Thyroid gland (tissue), 4 donors: ENCODE data around the gene FER1L5. TPM values are rescaled to one million over a fixed set of nuclear protein-coding genes. Genes with fewer than 3 reads are reported as not detected.

ENCODE experiments used
- DNase-seq, 2 donors: peaks; one replicate each; pipeline ENCODE4 v3.0.0-alpha.2; 2019
- H3K27ac ChIP-seq, 3 donors: fragments of 200-600 bp; sonication (generic); 1 replicate in 2 of 3; 2 replicates in 1 of 3; pipeline ENCODE4 v1.5.1; 2016 to 2019; ENCODE audit warnings: mild to moderate bottlenecking in 1 of 3, moderate library complexity in 1 of 3
- H3K27me3 ChIP-seq: fragments of 200-600 bp; sonication (generic); one replicate; pipeline ENCODE4 v1.5.1; 2019
- H3K36me3 ChIP-seq, 2 donors: fragments of 200-600 bp; sonication (generic); one replicate each; pipeline ENCODE4 v1.5.1; 2016 to 2019
- H3K4me1 ChIP-seq, 2 donors: fragments of 200-600 bp; sonication (generic); one replicate each; pipeline ENCODE4 v1.5.1; 2017 to 2019
- H3K4me3 ChIP-seq, 3 donors: fragments of 200-600 bp; sonication (generic); replicated peaks in 1 of 3; 1 replicate in 2 of 3; 2 replicates in 1 of 3; pipeline ENCODE4 v1.5.1; 2016; ENCODE audit warnings: mild to moderate bottlenecking in 1 of 3
- H3K9me3 ChIP-seq: fragments of 200-600 bp; sonication (generic); one replicate; pipeline ENCODE4 v1.5.1; 2017
- POLR2A ChIP-seq, 2 donors: fragments of 450-650 bp; IDR thresholded peaks; one replicate each; pipeline ENCODE4 v1.6.1; 2017; ENCODE audit warnings: antibody characterized with exemption in 2 of 2, mild to moderate bottlenecking in 2 of 2, moderate library complexity in 1 of 2
- WGBS, 2 donors: methylation state at CpG; one replicate each; pipeline ENCODE4 v1.1.5; 2017; 5-methylcytosine and 5-hydroxymethylcytosine counted together
- intact Hi-C: fragments of 100-400 bp; cut with DNase I; formaldehyde crosslinking; loops from one replicate; pipeline ENCODE4 v1.15.1; 2023
- total RNA-seq, 4 donors: library from RNA; depleted of rRNA; stranded (reverse); fragments of >200 nt; gene quantifications; one replicate each; pipeline ENCODE4 v1.2.3, GENCODE V29; 2016
- TF ChIP-seq, protein P1 (sequence below), 6 experiments: fragments of 200-600 bp in 3 of 6; fragments of 450-650 bp in 3 of 6; sonication (generic) in 3 of 6; IDR thresholded peaks; one replicate each; pipeline ENCODE4 v1.5.1; 2016 to 2019; ENCODE audit warnings: antibody characterized with exemption in 6 of 6, mild to moderate bottlenecking in 2 of 6, inconsistent platforms in 1 of 6, moderate library complexity in 1 of 6

FER1L5 gene
- total RNA-seq, 4 donors from 2014 or later, result 0.11 to 1.5 (median 0.34) TPM

DNA sequence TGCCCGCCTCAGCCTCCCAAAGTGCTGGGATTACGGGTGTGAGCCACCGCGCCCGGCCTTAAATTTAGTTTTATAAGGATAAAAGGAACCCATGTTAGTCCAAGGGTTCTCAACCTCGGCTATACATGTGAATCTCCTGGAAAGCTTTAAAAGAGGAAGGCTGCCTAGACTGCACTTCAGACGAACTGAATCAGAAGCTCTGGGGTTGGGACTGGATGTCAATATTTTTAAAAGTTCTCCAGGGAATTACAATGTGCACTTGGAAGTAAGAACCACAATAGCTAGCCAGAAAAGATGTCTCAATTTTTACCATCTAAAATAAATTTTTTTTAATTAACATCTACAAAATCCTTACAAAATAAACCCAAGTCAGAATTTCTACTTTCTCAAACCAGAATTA, 87.2 kb downstream of the FER1L5 start:
- no peak overlapping the region for H3K4me3 ChIP-seq
- no peak for TF ChIP-seq POLR2A (IDR thresholded peaks at IDR 0.05)
- TF ChIP-seq, protein P1, sequence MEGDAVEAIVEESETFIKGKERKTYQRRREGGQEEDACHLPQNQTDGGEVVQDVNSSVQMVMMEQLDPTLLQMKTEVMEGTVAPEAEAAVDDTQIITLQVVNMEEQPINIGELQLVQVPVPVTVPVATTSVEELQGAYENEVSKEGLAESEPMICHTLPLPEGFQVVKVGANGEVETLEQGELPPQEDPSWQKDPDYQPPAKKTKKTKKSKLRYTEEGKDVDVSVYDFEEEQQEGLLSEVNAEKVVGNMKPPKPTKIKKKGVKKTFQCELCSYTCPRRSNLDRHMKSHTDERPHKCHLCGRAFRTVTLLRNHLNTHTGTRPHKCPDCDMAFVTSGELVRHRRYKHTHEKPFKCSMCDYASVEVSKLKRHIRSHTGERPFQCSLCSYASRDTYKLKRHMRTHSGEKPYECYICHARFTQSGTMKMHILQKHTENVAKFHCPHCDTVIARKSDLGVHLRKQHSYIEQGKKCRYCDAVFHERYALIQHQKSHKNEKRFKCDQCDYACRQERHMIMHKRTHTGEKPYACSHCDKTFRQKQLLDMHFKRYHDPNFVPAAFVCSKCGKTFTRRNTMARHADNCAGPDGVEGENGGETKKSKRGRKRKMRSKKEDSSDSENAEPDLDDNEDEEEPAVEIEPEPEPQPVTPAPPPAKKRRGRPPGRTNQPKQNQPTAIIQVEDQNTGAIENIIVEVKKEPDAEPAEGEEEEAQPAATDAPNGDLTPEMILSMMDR (IDR thresholded peaks at IDR 0.05), result no peak
- intact Hi-C loops, result no loop called here
- 87 to 91% methylated on average over 7 of the region's 7 CpGs for WGBS, 2 donors
- no peaks in the 10 kb centered on the region for H3K27me3 ChIP-seq
- no peak overlapping the region for H3K27ac ChIP-seq
- peaks cover 7 to 8% of the 10 kb centered on the region in 2 donors for H3K4me1 ChIP-seq
- peaks cover 53 to 54% of the 10 kb centered on the region in 2 donors for H3K36me3 ChIP-seq
- DNase-seq, result no peak
- H3K9me3 ChIP-seq, result no peaks in the 10 kb centered on the region

DNA sequence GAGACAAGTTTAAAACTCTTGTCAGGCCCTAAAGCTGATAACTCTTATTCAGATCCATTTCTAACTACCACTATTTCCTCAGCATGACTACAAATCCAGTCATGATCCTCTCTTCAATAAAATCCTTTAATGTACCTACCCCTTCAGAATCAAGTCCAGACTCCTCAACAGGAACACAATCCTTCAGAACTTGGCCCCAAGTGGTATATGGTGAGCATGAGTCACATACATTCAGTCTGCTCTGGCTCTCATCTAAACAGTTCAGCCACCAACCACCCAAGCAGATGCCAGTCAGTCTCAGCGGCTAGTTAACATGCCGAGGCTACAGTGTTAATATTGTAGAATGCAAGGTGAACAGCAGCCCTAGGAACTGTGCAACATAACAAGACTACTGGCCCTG, 87.6 kb downstream of the FER1L5 start:
- Histone ChIP-seq H3K27ac (peak overlapping the region in 1 of 3 donors; percentile 14), H3K9me3 (no peaks in the 10 kb centered on the region), H3K36me3 (peaks cover 53 to 54% of the 10 kb centered on the region in 2 donors), H3K4me1 (peaks cover 12 to 13% of the 10 kb centered on the region in 2 donors), H3K4me3 (no peak overlapping the region), H3K27me3 (no peaks in the 10 kb centered on the region)
- no peak for DNase-seq
- intact Hi-C loops, result no loop called here
- TF ChIP-seq, protein P1 (IDR thresholded peaks at IDR 0.05), result no peak
- no peak for TF ChIP-seq POLR2A (IDR thresholded peaks at IDR 0.05)
- WGBS, 2 donors, result 94% methylated on average over 2 of the region's 2 CpGs

DNA sequence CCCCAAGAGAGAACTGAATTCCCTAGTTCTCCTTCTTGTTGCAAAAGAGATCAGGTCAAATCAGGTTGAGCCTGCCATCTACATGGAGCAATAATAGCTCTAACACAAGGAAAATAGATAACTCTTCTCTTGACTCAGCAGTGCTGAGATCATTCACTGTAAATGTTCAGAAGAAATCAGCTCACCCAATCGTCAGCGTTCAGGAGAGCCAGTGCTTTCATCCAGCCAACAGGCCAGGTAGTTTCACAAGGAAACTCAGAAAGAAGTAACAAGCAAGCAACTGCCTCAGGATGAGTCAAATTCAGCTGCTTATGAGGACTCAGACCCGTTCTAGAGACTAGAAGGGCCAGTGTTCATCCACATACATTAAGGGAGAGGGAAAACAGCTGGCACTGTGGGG, 91.4 kb downstream of the FER1L5 start:
- no peaks in the 10 kb centered on the region for H3K27me3 ChIP-seq
- 53 to 64% methylated on average over 3 of the region's 3 CpGs for WGBS, 2 donors
- peak overlapping the region in 1 of 3 donors; percentile 10 for H3K27ac ChIP-seq
- H3K4me1 ChIP-seq, result peaks cover 29 to 38% of the 10 kb centered on the region in 2 donors
- H3K9me3 ChIP-seq, result no peaks in the 10 kb centered on the region
- intact Hi-C loops, result no loop called here
- no peak for TF ChIP-seq POLR2A (IDR thresholded peaks at IDR 0.05)
- TF ChIP-seq, protein P1 (IDR thresholded peaks at IDR 0.05), result no peak
- peaks cover 34 to 39% of the 10 kb centered on the region in 2 donors for H3K36me3 ChIP-seq
- no peak for DNase-seq
- no peak overlapping the region for H3K4me3 ChIP-seq

DNA sequence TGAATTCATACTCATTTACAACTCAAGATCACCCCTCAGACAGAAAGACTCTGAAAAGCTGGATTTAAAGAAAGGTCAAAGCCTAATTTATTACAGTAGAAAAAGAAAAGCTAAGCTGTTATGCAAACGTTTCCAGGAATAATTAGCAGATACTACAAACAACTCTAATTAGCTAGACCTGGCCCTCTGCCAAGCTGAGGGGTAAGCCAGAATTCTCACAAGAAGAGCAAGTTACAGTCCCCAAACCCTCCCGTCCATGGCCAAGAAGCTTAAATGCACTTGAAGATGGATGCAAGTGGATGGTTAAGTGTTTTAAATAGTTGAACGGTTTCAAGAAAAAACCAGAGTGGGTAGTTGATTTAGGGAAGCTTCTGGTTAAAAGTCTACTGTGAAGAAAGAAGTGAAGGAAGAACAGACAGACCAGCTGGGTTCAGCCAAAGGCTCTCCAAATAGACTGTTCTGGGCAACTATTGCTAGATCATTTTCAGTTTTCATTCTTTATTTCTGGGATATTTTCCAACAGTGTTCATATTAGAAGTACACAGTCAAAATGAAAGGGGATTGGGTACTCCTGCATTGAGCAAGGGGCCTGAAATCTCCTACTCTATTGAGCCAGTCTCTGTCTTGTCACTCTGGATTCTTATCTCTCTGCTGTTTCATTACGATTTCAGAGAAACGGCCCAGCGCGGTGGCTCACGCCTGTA, 92.5 kb downstream of the FER1L5 start:
- H3K9me3 ChIP-seq, result no peaks in the 10 kb centered on the region
- DNase-seq, result peak; percentile 58
- WGBS, 2 donors, result 36 to 46% methylated on average over 8 of the region's 8 CpGs
- H3K36me3 ChIP-seq, result peaks cover 34 to 39% of the 10 kb centered on the region in 2 donors
- H3K27me3 ChIP-seq, result no peaks in the 10 kb centered on the region
- TF ChIP-seq POLR2A (IDR thresholded peaks at IDR 0.05), result no peak
- TF ChIP-seq, protein P1 (IDR thresholded peaks at IDR 0.05), result peak in 1 of 6 experiments; percentile 8
- H3K4me1 ChIP-seq, result peaks cover 33 to 42% of the 10 kb centered on the region in 2 donors
- H3K4me3 ChIP-seq, result no peak overlapping the region
- peak overlapping the region; percentile 57 to 71 (median 64) for H3K27ac ChIP-seq
- intact Hi-C loops, result no loop called here

DNA sequence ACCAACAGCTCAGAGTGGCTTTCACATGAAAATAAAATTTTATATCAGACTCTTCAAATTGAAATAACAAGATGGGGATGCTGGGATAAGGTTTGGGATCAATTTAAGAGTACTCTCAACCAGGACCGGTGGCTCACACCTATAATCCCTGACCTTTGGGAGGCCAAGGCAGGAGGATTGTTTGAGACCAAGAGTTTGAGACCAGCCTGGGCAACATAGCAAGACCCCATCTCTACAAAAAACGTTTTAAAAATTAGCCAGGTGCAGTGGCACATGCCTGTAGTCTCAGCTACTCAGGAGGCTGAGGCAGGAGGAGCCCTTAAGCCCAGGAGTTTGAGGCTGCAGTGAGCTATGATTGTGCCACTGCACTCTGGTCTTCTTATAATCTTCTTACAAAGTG, 94.7 kb downstream of the FER1L5 start:
- H3K9me3 ChIP-seq, result no peaks in the 10 kb centered on the region
- TF ChIP-seq, protein P1 (IDR thresholded peaks at IDR 0.05), result no peak
- TF ChIP-seq POLR2A (IDR thresholded peaks at IDR 0.05), result no peak
- intact Hi-C loops, result no loop called here
- H3K4me3 ChIP-seq, result no peak overlapping the region
- no peaks in the 10 kb centered on the region for H3K27me3 ChIP-seq
- DNase-seq, result no peak
- H3K36me3 ChIP-seq, result peaks cover 20 to 27% of the 10 kb centered on the region in 2 donors
- peaks cover 33 to 42% of the 10 kb centered on the region in 2 donors for H3K4me1 ChIP-seq
- 74 to 79% methylated on average over 2 of the region's 2 CpGs for WGBS, 2 donors
- no peak overlapping the region for H3K27ac ChIP-seq
